ENCODE measurements around the gene ARF1. TPM values are rescaled to one million over a fixed set of nuclear protein-coding genes. Genes with fewer than 3 reads are reported as not detected.

The ARF1 gene
- total RNA-seq, 6 donors from 2014 or later = 157 to 487 (median 374) TPM

DNA sequence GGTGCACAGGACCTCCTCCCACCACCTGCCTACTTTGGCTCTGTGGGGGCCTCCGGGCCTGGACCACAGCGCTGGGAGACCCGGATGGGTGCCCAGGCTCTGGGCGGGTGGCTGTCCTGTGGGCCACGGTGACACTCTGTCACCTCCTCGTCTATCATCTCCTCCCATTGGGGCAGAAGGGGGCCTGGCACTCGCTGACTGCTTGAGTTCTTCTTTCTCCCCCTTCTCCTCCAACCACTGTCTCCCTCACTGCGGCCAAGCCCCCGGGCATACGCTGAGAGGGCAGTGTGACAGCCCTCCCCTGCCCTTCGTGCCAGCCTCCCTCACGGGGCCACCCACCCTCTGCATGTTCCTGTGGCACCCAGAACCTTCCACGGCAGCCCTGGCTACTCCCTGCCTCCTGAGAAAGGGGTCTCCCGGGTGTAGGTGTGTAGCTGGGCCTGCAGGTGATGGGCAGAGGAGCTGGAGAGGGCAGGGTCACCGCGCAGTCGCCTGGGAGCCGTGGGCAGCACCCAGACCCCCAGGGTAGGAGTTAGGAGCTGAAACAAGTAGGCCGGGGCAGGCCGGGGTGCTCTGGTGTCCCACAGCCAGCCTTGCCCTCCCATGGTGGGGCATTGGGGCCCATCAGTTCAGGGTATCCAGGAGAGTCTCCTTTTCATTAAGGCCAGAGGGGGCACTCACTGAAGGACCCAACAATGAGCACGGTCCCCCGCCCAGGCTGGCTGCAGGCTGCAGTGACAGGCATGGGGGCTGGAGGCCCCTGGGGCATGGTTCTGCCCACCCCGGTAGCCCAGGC lies 9.2 kb upstream of the ARF1 start:
- ATAC-seq (ENCODE audit: low FRiP score in 2 of 2) (no peak), DNase-seq (peak; percentile 17 to 61)
- H3K27ac ChIP-seq = no peak overlapping the region
- no peaks in the 10 kb centered on the region for H3K36me3 ChIP-seq
- H3K9me3 ChIP-seq = no peaks in the 10 kb centered on the region
- H3K27me3 ChIP-seq = no peaks in the 10 kb centered on the region
- peaks cover 0 to 8% (median 0%) of the 10 kb centered on the region in 4 donors for H3K4me1 ChIP-seq
- WGBS, 2 donors = 69 to 74% methylated on average over 20 to 21 of the region's 23 CpGs
- TF ChIP-seq CTCF (IDR thresholded peaks at IDR 0.05) (no peak), POLR2AphosphoS5 (IDR thresholded peaks at IDR 0.05) (no peak), EP300 (IDR thresholded peaks at IDR 0.05) (no peak), POLR2A (IDR thresholded peaks at IDR 0.05) (no peak)
- no peak overlapping the region for H3K4me3 ChIP-seq

- Histone ChIP-seq H3K9me3 (no peaks in the 10 kb centered on the region), H3K27ac (no peak overlapping the region), H3K4me3 (no peak overlapping the region), H3K36me3 (no peaks in the 10 kb centered on the region), H3K4me1 (peaks cover 0 to 8% (median 0%) of the 10 kb centered on the region in 4 donors), H3K27me3 (no peaks in the 10 kb centered on the region)
- ATAC-seq (ENCODE audit: low FRiP score in 2 of 2) (peak in 1 of 2 donors; percentile 20), DNase-seq (peak in 1 of 2 donors; percentile 35)
- TF ChIP-seq POLR2AphosphoS5 (IDR thresholded peaks at IDR 0.05) (no peak), CTCF (IDR thresholded peaks at IDR 0.05) (peak in 2 of 6 experiments; percentile 11 to 28), POLR2A (IDR thresholded peaks at IDR 0.05) (no peak), EP300 (IDR thresholded peaks at IDR 0.05) (no peak)
- 50 to 53% methylated on average over 12 to 16 of the region's 16 CpGs for WGBS, 2 donors
Measured at GRCh38 chr1:228073857-228074545, 8.5 kb upstream of the ARF1 start.

DNA sequence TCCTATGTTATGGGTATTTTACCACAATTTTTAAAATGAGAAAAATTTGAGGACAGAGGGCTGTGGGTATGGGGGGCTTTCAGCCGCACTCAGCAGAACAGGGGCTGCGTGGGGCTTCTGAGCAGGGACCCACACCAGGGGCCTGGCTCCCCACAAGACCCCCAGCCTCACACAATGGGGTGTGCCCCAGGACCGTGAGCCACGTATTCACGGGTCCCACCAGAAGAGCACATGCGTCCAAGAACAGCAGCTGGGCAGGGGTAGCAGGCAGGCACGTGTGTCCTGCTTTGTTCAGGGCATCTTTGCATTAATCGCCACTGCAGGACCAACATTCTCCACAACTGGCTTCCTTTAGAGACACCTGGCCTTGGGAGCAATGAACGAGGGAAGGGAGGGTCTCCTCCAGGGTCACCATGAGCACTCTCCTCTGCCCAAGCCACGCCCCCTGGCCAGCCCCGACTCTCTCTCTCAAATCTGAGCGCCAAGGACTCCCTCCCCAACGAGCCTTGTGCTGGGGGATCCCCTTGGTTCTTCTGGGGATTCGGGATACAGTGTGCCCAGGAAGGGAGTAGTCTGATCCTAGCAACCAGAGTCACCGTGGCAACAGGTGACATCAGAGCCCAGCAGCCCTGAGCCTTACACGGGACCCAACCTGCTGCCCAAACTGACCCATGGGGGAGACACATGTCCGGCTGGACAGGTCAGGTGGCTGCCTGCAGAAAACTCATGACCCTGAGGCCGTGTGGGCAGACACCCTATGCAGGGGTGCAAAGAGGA lies 7.4 kb upstream of the ARF1 start:
- no peaks in the 10 kb centered on the region for H3K36me3 ChIP-seq
- H3K9me3 ChIP-seq = no peaks in the 10 kb centered on the region
- TF ChIP-seq CTCF (IDR thresholded peaks at IDR 0.05) = no peak
- no peak for TF ChIP-seq POLR2A (IDR thresholded peaks at IDR 0.05)
- TF ChIP-seq POLR2AphosphoS5 (IDR thresholded peaks at IDR 0.05) = no peak
- no peak for TF ChIP-seq EP300 (IDR thresholded peaks at IDR 0.05)
- H3K27me3 ChIP-seq = no peaks in the 10 kb centered on the region
- H3K27ac ChIP-seq = no peak overlapping the region
- peaks cover 0 to 8% (median 0%) of the 10 kb centered on the region in 4 donors for H3K4me1 ChIP-seq
- WGBS, 2 donors = 43 to 55% methylated on average over 10 to 18 of the region's 18 CpGs
- peak in 1 of 2 donors; percentile 22 for DNase-seq
- ATAC-seq (ENCODE audit: low FRiP score in 2 of 2) = no peak
- no peak overlapping the region for H3K4me3 ChIP-seq

DNA sequence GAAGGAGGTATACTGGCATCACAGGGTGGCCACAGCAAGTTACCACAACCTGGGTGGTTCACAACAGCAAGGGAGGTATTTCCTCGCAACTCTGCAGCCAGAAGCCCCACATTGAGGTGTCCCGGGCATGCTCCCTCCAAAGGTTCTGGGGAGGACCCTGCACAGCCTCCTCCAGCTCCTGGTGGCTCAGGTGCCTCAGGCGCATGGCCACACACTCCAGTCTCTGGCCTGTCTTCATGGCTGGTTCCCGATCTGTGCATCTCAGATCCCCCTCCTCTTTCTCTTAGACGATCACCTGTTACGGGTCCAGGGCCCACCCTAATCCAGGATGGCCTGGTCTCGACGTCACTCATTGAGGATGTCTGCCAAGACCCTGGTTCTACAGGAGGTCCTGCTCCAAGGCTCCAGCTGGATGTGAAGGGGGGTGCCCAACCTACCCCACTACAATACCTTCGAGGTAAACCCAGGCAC lies 6.7 kb upstream of the ARF1 start:
- Histone ChIP-seq H3K4me1 (peaks cover 0 to 13% (median 1%) of the 10 kb centered on the region in 4 donors), H3K27me3 (no peaks in the 10 kb centered on the region), H3K27ac (no peak overlapping the region), H3K9me3 (no peaks in the 10 kb centered on the region), H3K36me3 (no peaks in the 10 kb centered on the region), H3K4me3 (no peak overlapping the region)
- WGBS, 2 donors = 82 to 88% methylated on average over 8 to 9 of the region's 9 CpGs
- DNase-seq (peak; percentile 13 to 32), ATAC-seq (ENCODE audit: low FRiP score in 2 of 2) (no peak)
- TF ChIP-seq CTCF (IDR thresholded peaks at IDR 0.05) (no peak), EP300 (IDR thresholded peaks at IDR 0.05) (no peak), POLR2AphosphoS5 (IDR thresholded peaks at IDR 0.05) (no peak), POLR2A (IDR thresholded peaks at IDR 0.05) (no peak)
